Muscle of leg (tissue), 11 donors: ENCODE results near the gene ADPRHL1. TPM values are rescaled to one million over a fixed set of nuclear protein-coding genes. Genes with fewer than 3 reads are reported as not detected.
A peak's percentile ranks its signal among the peaks of the same experiment; 100 is the strongest.
"Not testable (repeated sequence)": the region's sequence is repeated elsewhere in the genome, so short reads cannot be mapped to it uniquely, and the experiment has no call there.

Source experiments
- DNase-seq: peaks from one replicate; pipeline ENCODE4 v3.0.0; 2013
- H3K27ac ChIP-seq: one replicate; pipeline ENCODE4 v1.5.1; 2013; ENCODE audit warnings: mild to moderate bottlenecking, low read length, control low read depth
- H3K27me3 ChIP-seq: one replicate; pipeline ENCODE4 v1.6.1; 2013; ENCODE audit warnings: low read length; ENCODE audit not compliant: control insufficient read depth, insufficient read depth
- H3K36me3 ChIP-seq: one replicate; pipeline ENCODE4 v1.6.1; 2013; ENCODE audit warnings: low read length; ENCODE audit not compliant: control insufficient read depth, insufficient read depth
- H3K4me1 ChIP-seq: one replicate; pipeline ENCODE4 v1.6.1; 2013; ENCODE audit warnings: low read length; ENCODE audit not compliant: control insufficient read depth, insufficient read depth
- H3K4me3 ChIP-seq: one replicate; pipeline ENCODE4 v1.5.1; 2013; ENCODE audit warnings: low read length, control low read depth
- H3K9me3 ChIP-seq: replicated peaks from 2 replicates; pipeline ENCODE4 v1.6.1; 2013; ENCODE audit warnings: low read depth, low read length; ENCODE audit not compliant: control insufficient read depth
- WGBS: methylation state at CpG from one replicate; pipeline ENCODE4 v1.1.5; 2013; ENCODE audit warnings: missing lambda C conversion rate; ENCODE audit not compliant: insufficient coverage; 5-methylcytosine and 5-hydroxymethylcytosine counted together
- polyA plus RNA-seq, 8 donors: library from polyadenylated mRNA; unstranded; fragments of 120-200 nt; gene quantifications; one replicate each; pipeline versions ENCODE4 v1.2.1 to v1.2.3, GENCODE V29; 2013; ENCODE audit warnings: inconsistent platforms in 1 of 8, low replicate concordance in 1 of 8; ENCODE audit not compliant: insufficient read length in 8 of 8, insufficient read depth in 1 of 8
- total RNA-seq: library from RNA; stranded (reverse); fragments of 120-200 nt; gene quantifications from one replicate; pipeline ENCODE4 v1.2.4, GENCODE V29; 2013

The ADPRHL1 gene
- total and polyA plus RNA-seq, 9 donors = 150 to 282 (median 212) TPM

DNA sequence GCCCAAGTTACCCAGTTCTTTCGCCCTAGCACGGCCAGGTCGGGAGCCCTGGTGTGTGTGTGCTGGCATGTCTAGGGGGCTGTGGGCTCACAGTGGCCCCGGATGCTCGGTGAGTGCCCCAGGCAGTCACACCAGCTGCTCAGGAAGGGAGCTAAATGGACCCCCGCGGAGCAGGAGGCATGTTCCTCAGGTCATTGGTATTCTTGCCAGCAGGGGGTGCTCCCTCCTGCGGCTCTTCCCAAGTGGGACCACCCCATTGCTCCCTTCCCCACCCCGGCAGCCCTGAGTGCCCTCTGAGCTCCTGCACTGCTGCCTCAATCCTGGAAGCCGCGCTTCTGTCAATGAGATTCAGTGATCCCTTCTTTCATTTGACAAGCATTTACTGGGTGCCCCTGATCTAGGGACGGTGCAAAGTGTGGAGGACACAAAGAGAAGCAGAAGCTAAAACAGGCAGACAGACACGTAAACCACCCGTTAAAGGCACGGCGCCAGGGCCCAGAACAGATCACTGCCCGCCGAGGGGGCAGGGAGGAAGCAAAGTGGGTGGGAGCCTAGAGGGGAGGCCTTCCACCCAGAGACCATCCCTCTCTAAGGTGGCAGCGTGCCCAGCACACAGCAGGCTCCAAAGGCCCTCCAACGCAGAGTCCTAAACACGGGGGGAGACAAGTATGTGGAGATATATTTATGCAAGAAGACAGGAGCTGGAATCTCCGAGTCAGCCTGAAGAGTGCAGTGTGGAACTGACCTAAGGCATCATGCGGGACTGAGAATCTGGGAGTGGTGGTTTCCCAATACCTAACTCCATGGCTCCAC, 5.2 kb upstream of the ADPRHL1 start:
- H3K27ac ChIP-seq = no peak overlapping the region
- peaks cover 56% of the 10 kb centered on the region for H3K36me3 ChIP-seq
- no peaks in the 10 kb centered on the region for H3K9me3 ChIP-seq
- H3K27me3 ChIP-seq = no peaks in the 10 kb centered on the region
- peaks cover 15% of the 10 kb centered on the region for H3K4me1 ChIP-seq
- H3K4me3 ChIP-seq = no peak overlapping the region
- DNase-seq = no peak
- 75% methylated on average over 16 of the region's 23 CpGs for WGBS

DNA sequence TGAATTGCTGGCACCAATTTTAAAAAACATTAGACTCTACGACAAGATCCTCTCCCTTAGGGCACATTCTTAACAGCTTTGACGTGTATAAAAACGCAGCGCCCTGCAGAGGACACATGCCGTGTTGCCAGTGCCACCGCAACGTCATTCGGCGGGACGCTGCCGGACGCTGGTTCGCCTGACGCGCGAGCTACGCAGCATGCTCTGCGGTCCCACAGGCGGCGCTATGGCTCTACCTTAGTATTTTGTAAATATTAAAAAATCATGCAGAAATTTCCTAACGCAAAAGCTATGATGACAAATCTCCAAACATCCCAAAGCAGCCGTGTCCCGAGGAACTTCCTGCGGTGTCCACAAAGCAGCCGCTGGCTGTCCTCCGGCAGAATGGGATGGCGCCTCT, 4.2 kb upstream of the ADPRHL1 start:
- peaks cover 56% of the 10 kb centered on the region for H3K36me3 ChIP-seq
- H3K4me1 ChIP-seq = peaks cover 17% of the 10 kb centered on the region
- H3K9me3 ChIP-seq = no peaks in the 10 kb centered on the region
- 94% methylated on average over 11 of the region's 27 CpGs for WGBS
- H3K4me3 ChIP-seq = no peak overlapping the region
- DNase-seq = no peak
- H3K27me3 ChIP-seq = no peaks in the 10 kb centered on the region
- H3K27ac ChIP-seq = no peak overlapping the region

DNA sequence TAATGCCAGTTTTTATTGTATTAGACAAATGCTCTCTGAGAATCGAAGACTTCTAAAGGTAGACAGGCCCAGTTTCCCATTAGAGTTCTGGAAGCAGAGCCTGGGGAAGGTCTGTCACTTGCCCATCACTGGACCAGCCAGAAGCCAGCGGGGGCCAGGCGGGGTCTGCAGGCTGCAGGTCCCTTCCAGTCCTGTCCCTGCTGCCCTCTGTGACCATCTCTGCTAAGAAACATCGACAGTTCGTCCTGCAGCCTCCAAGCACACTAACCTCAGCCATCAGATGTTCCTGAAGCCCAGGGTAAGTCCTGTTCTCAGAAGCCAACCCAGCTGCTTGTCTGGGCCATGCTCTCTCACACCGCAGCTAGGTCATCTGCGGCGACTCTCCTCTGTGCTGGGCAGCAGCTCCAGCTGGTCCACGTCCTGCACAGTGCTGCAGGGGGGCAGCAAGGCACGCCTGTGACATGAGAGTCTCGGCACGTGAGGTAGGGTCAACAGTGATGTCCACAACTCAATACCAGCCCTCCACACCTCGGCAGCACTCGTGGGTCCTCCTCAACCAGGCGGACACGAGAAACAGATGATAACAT, 2.9 kb upstream of the ADPRHL1 start:
- H3K4me1 ChIP-seq = peaks cover 17% of the 10 kb centered on the region
- WGBS = 98% methylated on average over 12 of the region's 16 CpGs
- peaks cover 51% of the 10 kb centered on the region for H3K36me3 ChIP-seq
- no peak for DNase-seq
- no peak overlapping the region for H3K27ac ChIP-seq
- no peak overlapping the region for H3K4me3 ChIP-seq
- no peaks in the 10 kb centered on the region for H3K9me3 ChIP-seq
- no peaks in the 10 kb centered on the region for H3K27me3 ChIP-seq

DNA sequence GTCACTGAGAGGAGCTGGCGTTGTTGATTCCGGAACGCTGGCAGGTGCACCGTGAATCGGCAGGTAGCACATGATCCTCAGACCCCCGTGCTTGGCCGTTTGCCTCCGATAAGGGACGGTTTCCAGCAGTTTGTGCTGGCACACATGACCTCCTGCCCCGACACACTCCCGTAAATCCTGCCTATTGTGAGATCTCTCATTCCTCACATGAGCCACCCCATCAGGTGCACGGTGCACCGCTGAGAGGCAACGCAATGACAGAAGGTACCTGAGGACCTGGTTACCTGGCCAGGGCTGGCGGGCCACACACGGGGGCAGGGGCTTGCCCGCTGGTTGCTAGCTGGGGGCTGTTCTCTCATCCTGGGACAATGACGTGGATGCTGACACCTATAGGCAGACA, 2.1 kb upstream of the ADPRHL1 start:
- Histone ChIP-seq H3K9me3 (no peaks in the 10 kb centered on the region), H3K4me3 (no peak overlapping the region), H3K4me1 (peaks cover 17% of the 10 kb centered on the region), H3K36me3 (peaks cover 45% of the 10 kb centered on the region), H3K27me3 (no peaks in the 10 kb centered on the region), H3K27ac (no peak overlapping the region)
- DNase-seq = no peak
- 91% methylated on average over 15 of the region's 18 CpGs for WGBS

DNA sequence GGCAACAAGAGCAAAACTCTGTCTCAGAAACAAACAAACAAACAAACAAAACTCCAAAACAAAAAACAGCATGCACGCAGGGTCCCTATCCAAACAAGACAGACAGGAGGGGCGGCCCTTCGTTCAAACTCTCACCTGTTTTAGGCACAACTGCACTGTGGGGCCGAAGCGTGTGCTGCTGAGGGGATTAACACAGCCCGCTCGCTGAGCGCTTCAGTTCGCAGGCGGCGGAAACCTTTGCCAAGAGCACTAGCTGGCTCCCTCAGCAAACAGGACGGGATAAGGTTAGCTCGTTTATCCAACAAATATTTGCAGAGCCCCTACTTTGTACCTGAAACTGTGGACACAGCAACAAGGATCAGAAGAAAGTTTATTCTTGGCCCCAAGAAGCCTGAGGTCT, 1.6 kb upstream of the ADPRHL1 start:
- Histone ChIP-seq H3K27me3 (no peaks in the 10 kb centered on the region), H3K4me1 (peaks cover 19% of the 10 kb centered on the region), H3K9me3 (no peaks in the 10 kb centered on the region), H3K27ac (no peak overlapping the region), H3K4me3 (no peak overlapping the region), H3K36me3 (peaks cover 41% of the 10 kb centered on the region)
- 95% methylated on average over 11 of the region's 13 CpGs for WGBS
- DNase-seq = no peak

DNA sequence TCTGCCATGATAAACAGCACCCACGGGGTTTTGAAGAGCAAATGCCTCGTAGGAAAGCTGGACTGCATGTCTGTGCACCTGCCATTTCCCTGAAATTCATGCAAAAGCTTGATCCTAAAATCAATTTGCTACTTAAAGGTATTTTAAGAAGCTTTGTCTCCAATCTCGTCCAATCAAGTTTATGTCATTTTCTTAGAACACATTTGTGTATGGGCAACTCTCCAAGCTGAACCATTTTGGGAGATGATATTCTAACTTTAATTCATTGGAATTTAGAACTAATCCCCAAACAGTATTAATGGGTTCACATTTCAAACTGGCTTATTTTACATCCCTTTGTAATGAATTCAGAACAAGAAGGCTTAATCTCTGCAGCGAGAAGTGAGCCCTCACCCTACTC, 822 bp downstream of the ADPRHL1 start:
- DNase-seq = no peak
- no CpG with 5 or more reads among the region's 4 CpGs for WGBS
- peak overlapping the region; percentile 90 for H3K27ac ChIP-seq
- H3K27me3 ChIP-seq = no peaks in the 10 kb centered on the region
- H3K4me3 ChIP-seq = peak overlapping the region; percentile 29
- peaks cover 20% of the 10 kb centered on the region for H3K36me3 ChIP-seq
- peaks cover 29% of the 10 kb centered on the region for H3K4me1 ChIP-seq
- H3K9me3 ChIP-seq = no peaks in the 10 kb centered on the region

DNA sequence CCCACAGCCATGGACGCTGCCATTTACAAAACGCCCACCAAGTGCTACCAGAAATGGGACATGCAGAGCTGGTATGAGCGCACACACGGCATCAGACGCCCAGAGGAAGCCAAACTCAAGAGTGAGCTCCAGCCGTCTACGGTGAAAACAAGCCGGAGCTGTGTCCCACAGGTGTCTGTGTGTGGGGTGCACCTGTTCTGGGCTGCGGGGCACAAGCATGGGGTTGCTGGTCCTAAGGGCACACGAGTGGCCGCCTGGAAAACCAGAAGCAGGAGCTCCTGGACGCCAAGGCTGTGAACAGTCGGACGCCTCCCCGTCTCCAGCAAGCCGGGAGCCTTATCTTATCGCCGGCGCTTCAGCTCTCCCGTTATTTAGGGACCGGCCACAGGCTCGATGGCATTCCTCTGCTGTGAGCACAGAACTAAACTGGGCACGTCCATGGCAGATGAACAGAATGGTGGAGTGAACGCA, 1.3 kb downstream of the ADPRHL1 start:
- peak; percentile 50 for DNase-seq
- WGBS = 88% methylated on average over 20 of the region's 24 CpGs
- H3K9me3 ChIP-seq = no peaks in the 10 kb centered on the region
- peak overlapping the region; percentile 90 for H3K27ac ChIP-seq
- peaks cover 18% of the 10 kb centered on the region for H3K36me3 ChIP-seq
- peaks cover 29% of the 10 kb centered on the region for H3K4me1 ChIP-seq
- peak overlapping the region; percentile 29 for H3K4me3 ChIP-seq
- H3K27me3 ChIP-seq = no peaks in the 10 kb centered on the region

DNA sequence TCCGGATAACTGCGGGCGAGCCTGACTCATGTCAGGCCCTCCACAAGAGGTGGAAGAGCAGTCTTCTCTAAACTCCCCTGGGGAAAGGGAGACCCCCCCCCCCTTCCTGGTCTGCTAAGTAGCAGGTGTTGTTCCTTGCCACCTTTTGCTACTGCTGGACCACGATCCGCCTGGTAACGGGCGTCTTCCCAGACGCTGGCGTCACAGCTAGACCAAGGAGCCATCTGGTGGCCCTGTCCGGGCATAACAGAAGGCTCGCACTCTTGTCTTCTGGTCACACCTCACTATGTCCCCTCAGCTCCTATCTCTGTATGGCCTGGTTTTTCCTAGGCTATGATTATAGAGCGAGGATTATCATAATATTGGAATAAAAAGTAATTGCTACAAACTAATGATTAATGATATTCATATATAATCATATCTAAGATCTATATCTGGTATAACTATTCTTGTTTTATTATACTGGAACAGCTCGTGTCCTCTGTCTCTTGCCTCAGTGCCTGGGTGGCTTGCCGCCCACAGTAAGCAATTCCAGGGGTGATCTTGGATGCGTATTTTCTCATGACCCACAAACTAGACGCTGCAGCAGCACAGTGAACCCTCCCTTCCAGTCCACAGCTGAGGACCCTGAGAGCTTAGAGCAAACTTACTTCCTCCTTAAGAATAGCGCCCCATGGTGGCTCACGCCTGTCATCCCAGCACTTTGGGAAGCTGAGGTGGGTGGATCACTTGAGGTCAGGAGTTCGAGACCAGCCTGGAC, 2.2 kb downstream of the ADPRHL1 start:
- H3K27ac ChIP-seq, H3K9me3 ChIP-seq, H3K27me3 ChIP-seq, DNase-seq, H3K4me3 ChIP-seq: not testable (repeated sequence)
- Histone ChIP-seq H3K4me1 (peaks cover 29% of the 10 kb centered on the region), H3K36me3 (peaks cover 12% of the 10 kb centered on the region)
- 94% methylated on average over 3 of the region's 19 CpGs for WGBS

DNA sequence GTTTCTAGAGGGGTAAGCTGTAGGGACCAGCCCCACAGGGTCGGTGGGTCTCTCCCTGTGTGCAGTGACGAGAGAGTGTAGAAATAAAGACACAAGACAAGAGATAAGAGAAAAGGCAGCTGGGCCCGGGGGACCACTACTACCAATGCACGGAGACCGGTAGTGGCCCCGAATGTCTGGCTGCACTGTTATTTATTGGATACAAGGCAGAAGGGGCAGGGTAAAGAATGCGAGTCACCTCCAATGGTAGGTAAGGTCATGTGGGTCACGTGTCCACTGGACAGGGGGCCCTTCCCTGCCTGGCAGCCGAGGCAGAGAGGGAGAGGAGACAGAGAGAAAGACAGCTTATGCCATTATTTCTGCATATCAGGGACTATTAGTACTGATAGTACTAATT, 2.9 kb downstream of the ADPRHL1 start:
- not testable (repeated sequence) for DNase-seq, H3K27me3 ChIP-seq, H3K4me3 ChIP-seq, H3K36me3 ChIP-seq, H3K27ac ChIP-seq, H3K9me3 ChIP-seq
- peaks cover 32% of the 10 kb centered on the region for H3K4me1 ChIP-seq
- 78% methylated on average over 6 of the region's 9 CpGs for WGBS

DNA sequence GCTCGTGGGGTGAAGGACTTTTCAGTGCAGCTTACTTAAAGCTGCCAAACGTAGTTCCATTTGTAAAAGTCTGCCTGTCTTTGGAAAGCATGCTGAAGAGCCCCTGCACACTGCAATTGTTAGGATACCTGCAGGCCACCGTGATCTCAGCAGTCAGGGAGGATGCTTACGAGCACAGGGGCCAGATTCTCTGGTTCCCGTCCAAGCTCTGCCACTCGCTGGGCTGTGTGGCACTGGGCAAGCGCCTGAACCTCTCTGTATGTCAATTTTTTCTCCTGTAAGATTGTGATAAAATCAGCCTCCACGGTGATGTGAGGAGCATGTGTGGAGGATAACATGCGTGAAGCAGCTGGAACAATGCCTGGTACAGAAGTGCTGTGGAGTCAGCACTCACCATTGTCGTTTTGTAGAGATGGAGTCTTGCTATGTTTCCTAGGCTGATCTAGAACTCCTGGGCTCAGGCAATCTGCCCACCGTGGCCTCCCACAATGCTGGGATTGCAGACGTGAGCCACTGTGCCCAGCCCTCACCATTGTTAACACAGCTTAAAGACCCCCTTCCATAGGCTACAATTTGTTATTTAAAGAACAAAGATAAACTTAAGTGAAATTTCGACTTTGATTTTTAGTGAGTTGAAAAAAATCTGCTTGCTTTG, 3.5 kb downstream of the ADPRHL1 start:
- no peak overlapping the region for H3K27ac ChIP-seq
- DNase-seq = no peak
- no peak overlapping the region for H3K4me3 ChIP-seq
- H3K4me1 ChIP-seq = peaks cover 30% of the 10 kb centered on the region
- H3K36me3 ChIP-seq = peaks cover 6% of the 10 kb centered on the region
- H3K9me3 ChIP-seq = no peaks in the 10 kb centered on the region
- WGBS = 74% methylated on average over 9 of the region's 13 CpGs
- H3K27me3 ChIP-seq = no peaks in the 10 kb centered on the region
